Lower leg skin (tissue), 4 donors: ENCODE data around the gene MACO1. TPM values are rescaled to one million over a fixed set of nuclear protein-coding genes. Genes with fewer than 3 reads are reported as not detected.
A peak's percentile ranks its signal among the peaks of the same experiment; 100 is the strongest.

ENCODE experiments used
- DNase-seq, 2 donors: peaks; one replicate each; pipeline ENCODE4 v3.0.0-alpha.2; 2019; ENCODE audit warnings: low spot score in 2 of 2
- H3K4me3 ChIP-seq: fragments of 200-600 bp; sonication (generic); 2 replicates; pipeline ENCODE4 v1.5.1; 2017; ENCODE audit warnings: mild to moderate bottlenecking, low read depth; ENCODE audit not compliant: poor library complexity, severe bottlenecking
- POLR2A ChIP-seq, 2 donors: fragments of 450-650 bp; IDR thresholded peaks; one replicate each; pipeline ENCODE4 v1.6.1; 2016 to 2017; ENCODE audit warnings: antibody characterized with exemption in 2 of 2, mild to moderate bottlenecking in 1 of 2, moderate library complexity in 1 of 2
- WGBS, 2 donors: methylation state at CpG; one replicate each; pipeline ENCODE4 v1.1.5; 2018; 5-methylcytosine and 5-hydroxymethylcytosine counted together
- intact Hi-C: fragments of 100-400 bp; cut with DNase I; formaldehyde crosslinking; loops from one replicate; pipeline ENCODE4 v1.15.0; 2023; ENCODE audit warnings: low total_unique reads
- total RNA-seq, 4 donors: library from RNA; depleted of rRNA; stranded (reverse); fragments of >200 nt; gene quantifications; one replicate each; pipeline ENCODE4 v1.1.0, GENCODE V29; 2016
- TF ChIP-seq, protein P1 (sequence below), 3 donors: fragments of 450-650 bp; IDR thresholded peaks; one replicate each; pipeline ENCODE4 v1.5.1; 2016; ENCODE audit warnings: antibody characterized with exemption in 3 of 3, mild to moderate bottlenecking in 3 of 3, moderate library complexity in 2 of 3

Gene MACO1
- total RNA-seq, 4 donors from 2014 or later: 14.2 to 20.4 (median 16.4) TPM

DNA sequence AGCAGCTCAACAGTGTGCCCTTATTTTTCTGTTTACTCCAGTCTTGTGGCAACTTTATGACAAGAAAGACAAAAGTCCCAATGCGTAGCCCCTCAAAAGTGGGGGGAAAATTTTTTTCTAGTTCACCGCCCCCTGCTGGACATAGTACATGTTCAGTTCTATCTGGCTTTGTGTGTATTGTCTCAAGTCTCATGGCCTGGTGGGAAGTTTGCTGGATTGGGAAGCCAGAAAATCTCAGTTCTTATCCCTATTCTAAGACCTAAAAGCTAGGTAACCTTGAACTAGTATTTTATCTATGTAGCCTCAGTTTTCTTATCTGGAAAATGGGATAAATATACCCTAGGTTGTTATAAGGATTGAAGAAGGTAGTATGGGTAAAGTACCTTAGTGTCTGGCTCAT is 56.9 kb downstream of the MACO1 start:
- intact Hi-C loops: no loop called here
- WGBS, 2 donors: 98 to 100% methylated on average over 2 of the region's 2 CpGs
- H3K4me3 ChIP-seq: no peak overlapping the region
- TF ChIP-seq, protein P1, sequence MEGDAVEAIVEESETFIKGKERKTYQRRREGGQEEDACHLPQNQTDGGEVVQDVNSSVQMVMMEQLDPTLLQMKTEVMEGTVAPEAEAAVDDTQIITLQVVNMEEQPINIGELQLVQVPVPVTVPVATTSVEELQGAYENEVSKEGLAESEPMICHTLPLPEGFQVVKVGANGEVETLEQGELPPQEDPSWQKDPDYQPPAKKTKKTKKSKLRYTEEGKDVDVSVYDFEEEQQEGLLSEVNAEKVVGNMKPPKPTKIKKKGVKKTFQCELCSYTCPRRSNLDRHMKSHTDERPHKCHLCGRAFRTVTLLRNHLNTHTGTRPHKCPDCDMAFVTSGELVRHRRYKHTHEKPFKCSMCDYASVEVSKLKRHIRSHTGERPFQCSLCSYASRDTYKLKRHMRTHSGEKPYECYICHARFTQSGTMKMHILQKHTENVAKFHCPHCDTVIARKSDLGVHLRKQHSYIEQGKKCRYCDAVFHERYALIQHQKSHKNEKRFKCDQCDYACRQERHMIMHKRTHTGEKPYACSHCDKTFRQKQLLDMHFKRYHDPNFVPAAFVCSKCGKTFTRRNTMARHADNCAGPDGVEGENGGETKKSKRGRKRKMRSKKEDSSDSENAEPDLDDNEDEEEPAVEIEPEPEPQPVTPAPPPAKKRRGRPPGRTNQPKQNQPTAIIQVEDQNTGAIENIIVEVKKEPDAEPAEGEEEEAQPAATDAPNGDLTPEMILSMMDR (IDR thresholded peaks at IDR 0.05): no peak
- TF ChIP-seq POLR2A (IDR thresholded peaks at IDR 0.05): no peak
- DNase-seq: no peak

DNA sequence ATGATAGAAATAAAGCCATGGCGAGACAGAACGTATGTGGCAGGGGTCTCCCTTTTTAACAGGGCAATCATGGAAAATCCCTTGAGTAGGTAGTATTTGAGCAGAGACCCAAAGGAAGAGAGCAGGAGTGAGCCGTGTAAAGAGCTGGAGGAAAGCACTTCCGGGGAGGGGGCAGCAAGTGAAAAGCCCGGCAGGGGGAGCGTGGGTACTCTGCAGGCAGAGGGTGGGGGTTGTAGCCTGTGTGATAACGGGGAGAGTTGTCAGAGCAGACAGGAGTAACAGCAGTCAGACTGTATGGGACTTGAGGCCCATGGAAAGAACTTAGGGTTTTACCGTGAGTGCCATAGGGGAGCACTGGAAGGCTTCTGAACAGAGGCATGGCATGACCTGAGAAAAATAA is 61.6 kb downstream of the MACO1 start:
- DNase-seq: no peak
- TF ChIP-seq POLR2A (IDR thresholded peaks at IDR 0.05): no peak
- TF ChIP-seq, protein P1 (IDR thresholded peaks at IDR 0.05): no peak
- no peak overlapping the region for H3K4me3 ChIP-seq
- 80 to 85% methylated on average over 8 of the region's 8 CpGs for WGBS, 2 donors
- intact Hi-C loops: no loop called here

DNA sequence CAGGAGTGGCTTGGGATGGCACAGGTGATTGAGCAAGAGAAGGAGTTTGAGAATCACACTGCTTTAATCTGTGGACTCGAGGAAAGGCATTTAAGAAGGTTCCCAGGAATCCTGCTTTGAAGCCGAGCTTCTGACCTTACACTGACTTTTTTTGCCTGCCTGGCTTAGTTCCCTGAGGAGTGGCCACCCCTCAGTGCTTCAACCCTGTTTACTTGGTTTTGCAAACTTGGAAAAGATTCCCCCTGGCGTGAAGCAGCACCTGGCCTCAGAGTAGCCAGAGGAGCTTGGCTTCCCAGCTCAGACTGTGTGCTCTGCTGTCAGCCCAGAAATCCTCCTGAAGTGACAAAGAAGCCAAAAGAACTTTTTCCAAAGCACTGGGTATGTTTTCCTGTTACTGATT is 64.3 kb downstream of the MACO1 start:
- no peak for DNase-seq
- intact Hi-C loops: no loop called here
- 86 to 90% methylated on average over 3 of the region's 3 CpGs for WGBS, 2 donors
- H3K4me3 ChIP-seq: no peak overlapping the region
- TF ChIP-seq, protein P1 (IDR thresholded peaks at IDR 0.05): no peak
- no peak for TF ChIP-seq POLR2A (IDR thresholded peaks at IDR 0.05)

DNA sequence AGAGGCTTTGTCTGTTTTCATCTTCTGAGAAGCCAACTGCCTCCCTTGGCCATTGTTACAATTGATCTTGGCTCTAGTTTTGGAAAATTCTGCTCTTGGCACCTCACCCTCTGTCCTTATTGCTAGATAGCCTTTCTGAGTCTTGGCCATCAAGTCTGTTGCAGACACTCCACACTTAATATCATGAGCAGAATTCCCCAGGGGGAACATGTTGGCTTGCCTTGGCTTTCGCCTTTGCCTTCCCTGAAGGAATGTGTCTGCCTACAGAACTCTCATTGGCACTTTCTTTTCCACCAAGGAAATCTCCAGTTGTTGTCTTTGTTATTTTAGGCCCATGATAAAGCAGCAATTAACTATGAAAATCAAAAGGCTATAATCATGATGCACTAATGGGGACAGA is 70.0 kb downstream of the MACO1 start:
- no peak for DNase-seq
- H3K4me3 ChIP-seq: no peak overlapping the region
- WGBS, 2 donors: 66 to 76% methylated on average over 1 of the region's 1 CpG
- TF ChIP-seq, protein P1 (IDR thresholded peaks at IDR 0.05): no peak
- TF ChIP-seq POLR2A (IDR thresholded peaks at IDR 0.05): no peak
- intact Hi-C loops: no loop called here

DNA sequence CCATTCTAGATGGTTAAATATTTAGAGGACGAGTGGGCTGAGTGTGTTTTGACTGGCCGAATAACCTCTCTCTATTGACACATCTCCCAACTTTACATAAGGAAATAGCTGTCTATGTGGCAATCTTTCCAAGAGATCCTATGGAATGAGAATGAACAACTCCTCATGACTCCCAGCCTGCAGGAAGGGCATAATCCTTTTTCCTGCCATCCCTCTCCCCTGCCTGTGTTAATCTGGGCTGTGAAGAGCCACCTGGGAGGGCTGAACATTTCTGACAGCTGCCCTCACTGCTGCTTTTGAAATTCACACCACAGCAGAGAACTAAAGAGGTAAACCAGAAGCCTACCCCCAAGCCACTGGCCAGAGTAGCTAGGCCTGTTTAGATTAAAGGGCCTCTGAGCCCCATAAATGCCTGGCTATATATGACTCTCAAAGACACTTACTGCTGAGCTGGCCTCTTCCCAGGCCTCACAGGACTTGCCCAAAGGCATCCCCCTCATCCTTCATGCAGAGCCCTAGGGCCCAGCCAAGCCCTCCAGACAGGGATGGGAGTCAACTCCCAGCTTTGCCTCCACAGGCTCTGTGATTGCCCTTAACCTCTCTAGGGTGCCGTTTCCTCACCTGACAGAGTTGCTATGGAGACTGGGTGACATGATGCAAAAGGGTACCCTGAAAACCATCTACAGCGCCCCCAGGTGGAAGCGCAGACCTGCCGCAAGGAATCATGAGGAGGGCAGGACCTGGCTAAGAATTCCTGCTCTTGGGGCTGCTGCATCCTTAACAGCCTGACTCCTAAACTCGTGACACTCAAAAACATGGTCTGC is 70.8 kb downstream of the MACO1 start:
- H3K4me3 ChIP-seq: no peak overlapping the region
- intact Hi-C loops: no loop called here
- no peak for TF ChIP-seq POLR2A (IDR thresholded peaks at IDR 0.05)
- TF ChIP-seq, protein P1 (IDR thresholded peaks at IDR 0.05): no peak
- 78 to 84% methylated on average over 7 of the region's 7 CpGs for WGBS, 2 donors
- DNase-seq: no peak

DNA sequence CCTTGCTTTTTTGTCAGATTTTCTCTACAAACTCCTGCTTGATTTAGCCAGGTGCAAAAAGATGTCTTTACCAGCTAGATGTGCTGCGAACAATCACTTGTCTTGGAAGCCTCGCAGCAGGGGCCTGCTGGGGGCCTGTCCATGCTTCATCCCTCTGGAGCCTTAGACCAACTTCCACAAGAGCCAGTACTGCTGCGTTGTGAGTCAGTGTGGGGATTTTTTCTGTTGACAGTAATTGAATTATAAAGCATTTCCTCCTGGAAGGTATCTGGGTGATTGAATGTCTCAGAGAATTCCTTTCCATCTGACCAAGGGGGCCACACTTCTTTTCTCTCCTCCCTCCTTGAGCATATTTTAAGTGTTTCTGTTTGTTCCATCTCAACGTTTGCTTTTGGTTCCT is 72.3 kb downstream of the MACO1 start:
- WGBS, 2 donors: 68 to 71% methylated on average over 4 of the region's 4 CpGs
- TF ChIP-seq POLR2A (IDR thresholded peaks at IDR 0.05): no peak
- TF ChIP-seq, protein P1 (IDR thresholded peaks at IDR 0.05): no peak
- peak in 1 of 2 donors; percentile 39 for DNase-seq
- intact Hi-C loops: no loop called here
- no peak overlapping the region for H3K4me3 ChIP-seq
